Left ventricle myocardium superior (tissue), 1 donor: ENCODE measurements around the gene LDHD. TPM values are rescaled to one million over a fixed set of nuclear protein-coding genes. Genes with fewer than 3 reads are reported as not detected.
A peak's percentile ranks its signal among the peaks of the same experiment; 100 is the strongest.
"Not testable (repeated sequence)": the region's sequence is repeated elsewhere in the genome, so short reads cannot be mapped to it uniquely, and the experiment has no call there.

Experiments
- ATAC-seq: fragments of 200-7000 bp; cut with Tn5 transposase; one replicate; pipeline ENCODE4 v1.9.1; 2020; ENCODE audit warnings: mild to moderate bottlenecking, moderate library complexity
- DNase-seq: peaks from one replicate; pipeline ENCODE4 v3.0.0-alpha.2; 2020
- intact Hi-C: fragments of 100-400 bp; cut with micrococcal nuclease; formaldehyde crosslinking; loops from one replicate; pipeline ENCODE4 v1.11.0; 2022
- total RNA-seq: library from RNA; stranded (reverse); fragmentation: NEBNext Ultra II Directional; extraction: Animal tissue kit (Norgen Biotek cat#: 25700); gene quantifications from one replicate; pipeline ENCODE4 v1.2.1, GENCODE V29; 2021
- donor health status: DM: no; HTN: yes; CAD: no; lungs with severe emphysema.

The LDHD gene
- total RNA-seq, 1 donor from 2014 or later = 83.3 TPM

- intact Hi-C loops = no loop called here
- ATAC-seq = no peak
- no peak for DNase-seq
These were observed 12.6 kb downstream of the LDHD start for GRCh38 chr16:75103994-75104393.

GRCh38 chr16:75102595-75102994 is 14.0 kb downstream of the LDHD start:
- intact Hi-C loops = no loop called here
- DNase-seq = no peak
- ATAC-seq = no peak

- intact Hi-C loops = no loop called here
- DNase-seq = no peak
- no peak for ATAC-seq
These were observed 14.9 kb downstream of the LDHD start for GRCh38 chr16:75101635-75102034.

- no peak for ATAC-seq
- no peak for DNase-seq
- intact Hi-C loops = no loop called here
These were observed 16.0 kb downstream of the LDHD start for GRCh38 chr16:75100603-75100990.

- peak; percentile 53 for DNase-seq
- peak; percentile 75 for ATAC-seq
- intact Hi-C loops = no loop called here
These were observed 16.6 kb downstream of the LDHD start for GRCh38 chr16:75099738-75100602.

- DNase-seq = no peak
- ATAC-seq = peak; percentile 23
- intact Hi-C loops = no loop called here
These were observed 17.4 kb downstream of the LDHD start for GRCh38 chr16:75099075-75099667.

- intact Hi-C loops = no loop called here
- DNase-seq (no peak), ATAC-seq (peak; percentile 13)
These were observed 18.4 kb downstream of the LDHD start for GRCh38 chr16:75097941-75098901.

GRCh38 chr16:75097191-75097761 is 19.3 kb downstream of the LDHD start:
- DNase-seq (no peak), ATAC-seq (no peak)
- intact Hi-C loops = no loop called here

GRCh38 chr16:75096656-75097055 is 19.9 kb downstream of the LDHD start:
- intact Hi-C loops = no loop called here
- DNase-seq (no peak), ATAC-seq (no peak)

- no peak for ATAC-seq
- no peak for DNase-seq
- intact Hi-C loops = no loop called here
These were observed 21.4 kb downstream of the LDHD start for GRCh38 chr16:75095204-75095621.

- ATAC-seq (no peak), DNase-seq (no peak)
- intact Hi-C loops = no loop called here
These were observed 22.7 kb downstream of the LDHD start for GRCh38 chr16:75093598-75094540.

- DNase-seq (no peak), ATAC-seq (peak; percentile 58)
- intact Hi-C loops = no loop called here
These were observed 23.8 kb downstream of the LDHD start for GRCh38 chr16:75092777-75093176.

GRCh38 chr16:75091619-75092018 is 25.0 kb downstream of the LDHD start:
- DNase-seq, ATAC-seq, intact Hi-C loops: not testable (repeated sequence)

- DNase-seq, intact Hi-C loops, ATAC-seq: not testable (repeated sequence)
These were observed 25.7 kb downstream of the LDHD start for GRCh38 chr16:75090899-75091298.

GRCh38 chr16:75089486-75090202 is 26.9 kb downstream of the LDHD start:
- DNase-seq (no peak), ATAC-seq (no peak)
- intact Hi-C loops = no loop called here

GRCh38 chr16:75088934-75089333 is 27.6 kb downstream of the LDHD start:
- ATAC-seq (no peak), DNase-seq (no peak)
- intact Hi-C loops = no loop called here

- ATAC-seq (no peak), DNase-seq (no peak)
- intact Hi-C loops = no loop called here
These were observed 28.4 kb downstream of the LDHD start for GRCh38 chr16:75088216-75088615.
